ENCODE measurements around the gene HIPK1.

DNA sequence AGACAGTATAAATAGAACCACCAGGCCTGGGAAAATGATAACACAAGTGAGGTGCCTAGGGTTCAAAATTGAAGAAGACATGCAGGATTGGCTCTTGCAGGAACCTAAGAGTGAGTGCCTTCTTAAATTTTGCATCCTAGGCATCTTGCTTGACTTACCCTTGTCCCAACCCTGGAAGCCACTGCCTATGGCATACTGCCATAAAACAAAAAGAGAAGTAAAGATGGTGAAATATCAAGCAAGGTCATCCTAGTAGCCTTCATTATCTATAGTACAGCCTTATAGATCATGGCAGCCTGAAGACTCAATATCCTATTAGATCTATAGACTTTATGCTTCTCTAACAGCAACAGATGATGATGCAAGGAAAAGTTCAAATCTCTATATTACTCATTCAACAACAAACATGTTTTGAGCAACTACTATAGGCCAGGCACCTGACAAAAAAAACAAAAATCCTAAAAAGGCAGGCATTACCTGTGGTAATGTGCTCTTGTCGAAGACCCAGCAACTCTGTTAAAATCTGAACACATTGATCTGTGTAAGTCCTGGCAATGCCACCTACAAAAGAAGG lies 30.8 kb upstream of the HIPK1 start:
- TF ChIP-seq KAT2A (conservative IDR thresholded peaks at IDR 0.05; ENCODE audit: control insufficient read depth, low read depth, low read length) (no peak), MYC (IDR thresholded peaks at IDR 0.05; ENCODE audit: insufficient read depth, insufficient read length, insufficient replicate concordance, low read length, severe bottlenecking) (no peak), CEBPB (IDR thresholded peaks at IDR 0.05; ENCODE audit: borderline replicate concordance in 1 of 2, low read depth in 2 of 2, low read length in 2 of 2) (no peak), FOXM1 (IDR thresholded peaks at IDR 0.05; ENCODE audit: low read depth, low read length) (no peak)
- TF ChIP-seq, protein P1, sequence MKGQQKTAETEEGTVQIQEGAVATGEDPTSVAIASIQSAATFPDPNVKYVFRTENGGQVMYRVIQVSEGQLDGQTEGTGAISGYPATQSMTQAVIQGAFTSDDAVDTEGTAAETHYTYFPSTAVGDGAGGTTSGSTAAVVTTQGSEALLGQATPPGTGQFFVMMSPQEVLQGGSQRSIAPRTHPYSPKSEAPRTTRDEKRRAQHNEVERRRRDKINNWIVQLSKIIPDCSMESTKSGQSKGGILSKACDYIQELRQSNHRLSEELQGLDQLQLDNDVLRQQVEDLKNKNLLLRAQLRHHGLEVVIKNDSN (IDR thresholded peaks at IDR 0.05; ENCODE audit: borderline replicate concordance, extremely low read length, insufficient read depth, low read depth, low read length), result no peak
- TF ChIP-seq, protein P2, sequence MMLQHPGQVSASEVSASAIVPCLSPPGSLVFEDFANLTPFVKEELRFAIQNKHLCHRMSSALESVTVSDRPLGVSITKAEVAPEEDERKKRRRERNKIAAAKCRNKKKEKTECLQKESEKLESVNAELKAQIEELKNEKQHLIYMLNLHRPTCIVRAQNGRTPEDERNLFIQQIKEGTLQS (IDR thresholded peaks at IDR 0.05; ENCODE audit: borderline replicate concordance, extremely low read depth, low read depth, low read length), result no peak

Data from GM12878 (cell line).